HFF-Myc (cell line): ENCODE measurements around the gene RAB23.

Experiments used
- DNase-seq: peaks from one replicate; pipeline ENCODE4 v3.0.0-alpha.2; 2011; ENCODE audit warnings: low read depth; ENCODE audit errors: extremely low read depth
- H3K4me3 ChIP-seq: replicated peaks from 2 replicates; pipeline ENCODE4 v1.5.1; 2011; ENCODE audit warnings: low read depth, mild to moderate bottlenecking, control low read depth, low read length
- CTCF ChIP-seq: IDR thresholded peaks from 2 replicates; pipeline ENCODE4 v1.5.1; 2012; ENCODE audit warnings: mild to moderate bottlenecking, low read depth, low read length, control low read depth; ENCODE audit errors: missing control alignments

Gene RAB23

GRCh38 chr6:57221936-57222742, at the start of gene RAB23:
RAB23 (minus strand) TSS chr6:57222307; CDS start chr6:57210380, 11,927 bp downstream.
- TF ChIP-seq CTCF = no peak
- H3K4me3 ChIP-seq = peak within 1 kb of the TSS; percentile 70
- no peak for DNase-seq

DNA sequence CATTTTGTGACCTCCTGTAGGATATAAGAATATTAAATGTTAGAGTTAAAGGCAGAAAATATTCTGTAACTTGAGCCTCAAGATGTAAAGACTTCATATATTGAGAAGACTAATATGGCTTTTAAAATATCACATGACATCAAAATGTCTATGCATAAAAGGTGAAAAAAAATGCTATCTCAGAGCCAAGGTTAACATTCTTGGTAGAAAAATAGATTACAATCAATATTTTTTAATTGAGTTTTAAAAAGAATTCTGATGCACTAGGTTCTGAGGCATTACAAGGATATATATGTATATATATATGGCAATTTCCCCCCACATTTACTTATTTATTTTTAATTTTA, 46.2 kb upstream of the RAB23 start:
- no peak overlapping the region for H3K4me3 ChIP-seq
- TF ChIP-seq CTCF = no peak
- no peak for DNase-seq

DNA sequence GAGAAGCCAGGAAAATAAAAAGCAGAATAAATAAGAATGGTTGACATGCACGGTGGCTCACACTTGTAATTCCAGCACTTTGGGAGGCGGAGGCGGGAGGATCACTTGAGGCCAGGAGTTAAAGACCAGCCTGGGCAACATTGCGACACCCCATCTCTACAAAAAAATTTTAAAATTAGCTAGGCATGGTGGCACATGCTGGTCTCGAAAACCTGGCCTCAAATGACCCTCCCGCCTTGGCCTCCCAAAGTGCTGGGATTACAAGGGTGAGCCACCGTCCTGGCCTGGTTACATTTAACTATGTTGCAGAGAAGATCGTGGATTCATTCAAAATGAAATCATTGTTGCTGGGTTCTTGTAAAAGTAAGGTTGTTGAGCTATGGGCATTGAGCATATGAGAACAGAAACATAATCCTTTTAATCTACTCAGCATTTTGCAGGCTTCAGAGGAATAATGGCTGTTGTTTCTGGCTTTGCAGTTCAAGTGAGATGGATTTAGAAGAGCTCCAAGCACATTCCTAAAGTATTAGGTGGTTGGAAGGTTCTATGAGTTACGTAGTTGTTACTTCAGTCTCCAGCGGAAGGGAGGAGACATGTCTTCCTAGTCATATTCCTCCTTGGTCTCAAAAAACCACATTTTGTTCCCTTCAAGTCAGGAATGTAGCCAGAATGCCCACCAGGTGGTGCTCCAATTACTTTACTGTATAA, 45.6 kb upstream of the RAB23 start:
- no peak overlapping the region for H3K4me3 ChIP-seq
- peak; percentile 62 for TF ChIP-seq CTCF
- DNase-seq = peak; percentile 97

- DNase-seq = no peak
- TF ChIP-seq CTCF = no peak
- H3K4me3 ChIP-seq = no peak overlapping the region
Observed at GRCh38 chr6:57265755-57266221, 43.7 kb upstream of the RAB23 start.

- no peak overlapping the region for H3K4me3 ChIP-seq
- no peak for TF ChIP-seq CTCF
- no peak for DNase-seq
Observed at GRCh38 chr6:57263739-57264138, 41.6 kb upstream of the RAB23 start.

DNA sequence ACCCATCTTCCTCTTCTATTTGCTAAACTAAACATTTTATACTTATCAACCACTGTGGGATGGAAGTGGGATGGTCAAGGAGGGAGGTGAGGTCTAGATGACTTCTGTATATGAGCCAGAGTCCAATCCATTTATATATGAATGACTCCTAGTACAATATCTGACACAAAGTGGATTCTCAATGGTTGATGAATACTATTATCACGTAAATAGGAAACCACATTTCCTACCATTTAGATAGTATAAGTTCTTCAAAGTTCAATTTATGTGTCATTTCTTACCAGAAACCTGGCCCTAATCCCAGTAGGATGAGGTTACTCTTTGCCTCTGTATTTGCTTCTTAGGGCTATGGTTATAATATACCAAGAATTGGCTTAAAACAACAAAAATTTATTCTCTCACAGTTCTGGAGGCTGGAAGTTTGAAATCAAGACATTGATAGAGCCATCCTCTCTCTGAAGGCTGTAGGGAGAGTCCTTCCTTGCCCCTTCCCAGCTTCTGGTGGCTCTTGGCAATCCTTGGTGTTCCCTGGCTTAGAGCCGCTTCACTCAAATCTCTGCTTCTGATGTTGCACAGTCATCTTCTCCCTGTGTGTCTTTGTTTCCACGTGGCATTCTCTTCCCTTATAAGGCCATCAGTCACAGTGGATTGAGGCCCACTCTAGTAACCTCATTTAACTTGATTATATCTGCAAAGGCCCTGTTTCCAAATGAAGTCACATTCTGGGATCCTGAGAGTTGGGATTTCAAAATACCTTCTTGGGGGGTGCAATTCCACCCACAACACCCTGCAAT, 41.0 kb upstream of the RAB23 start:
- no peak for TF ChIP-seq CTCF
- DNase-seq = peak; percentile 49
- no peak overlapping the region for H3K4me3 ChIP-seq
